SH-SY5Y (cell line): Measurements from ENCODE around the gene KIAA0232.

Source experiments
- GATA2 ChIP-seq: IDR thresholded peaks from 2 replicates; pipeline ENCODE4 v1.6.1; 2011; ENCODE audit warnings: mild to moderate bottlenecking, low read depth, low read length
- GATA3 ChIP-seq: IDR thresholded peaks from 2 replicates; pipeline ENCODE4 v1.6.1; 2011; ENCODE audit warnings: low read depth, mild to moderate bottlenecking, low read length, moderate library complexity

DNA sequence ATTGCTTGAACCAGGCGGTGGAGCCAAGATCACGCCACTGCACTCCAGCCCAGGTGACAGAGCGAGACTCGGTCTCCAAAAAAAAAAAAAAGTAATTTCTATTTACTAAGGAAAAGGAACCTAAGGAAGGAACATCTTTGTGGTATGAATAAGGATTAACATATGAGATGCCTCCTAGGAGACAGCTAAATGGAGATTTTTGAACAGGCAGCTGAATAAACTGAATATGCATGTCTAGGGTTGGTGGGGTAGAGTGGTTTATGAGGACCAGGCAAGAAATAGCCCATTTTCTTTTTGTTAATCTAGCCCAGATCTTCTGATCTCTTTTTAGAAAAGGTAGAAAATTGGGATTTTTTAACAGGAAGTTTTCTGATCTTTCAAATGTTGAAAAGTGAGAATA lies 67.2 kb downstream of the KIAA0232 start:
- TF ChIP-seq GATA3, result no peak
- no peak for TF ChIP-seq GATA2
